GM18499 (cell line): ENCODE measurements around the gene S100A16.
"Not testable (repeated sequence)": the region's sequence is repeated elsewhere in the genome, so short reads cannot be mapped to it uniquely, and the experiment has no call there.

Experiments used
- ATAC-seq: cut with Tn5 transposase; IDR thresholded peaks from one replicate; pipeline ENCODE4 v1.9.1; 2021; ENCODE audit warnings: moderate number of reproducible peaks; ENCODE audit not compliant: insufficient read depth, unreplicated experiment

S100A16 gene

GRCh38 chr1:153612755-153613331 is at the start of gene S100A16:
Gene S100A16 (minus strand): TSS chr1:153613137. CDS start chr1:153608151, 4,986 bp downstream.
- ATAC-seq, result no peak

GRCh38 chr1:153662269-153662668 is 49.3 kb upstream of the S100A16 start:
- no peak for ATAC-seq

GRCh38 chr1:153661111-153661708 is 48.3 kb upstream of the S100A16 start:
- ATAC-seq, result no peak

- ATAC-seq, result no peak
These were observed 46.7 kb upstream of the S100A16 start for GRCh38 chr1:153659656-153660055.

GRCh38 chr1:153659175-153659534 is 46.2 kb upstream of the S100A16 start:
- ATAC-seq, result no peak

- ATAC-seq, result no peak
These were observed 45.6 kb upstream of the S100A16 start, which contains the start of gene SNAPIN for GRCh38 chr1:153658400-153659174. Gene SNAPIN (plus strand): TSS chr1:153658703. CDS start chr1:153658744, 41 bp downstream.

GRCh38 chr1:153655333-153655732 is 42.4 kb upstream of the S100A16 start:
- no peak for ATAC-seq

GRCh38 chr1:153652805-153653500 is 40.0 kb upstream of the S100A16 start:
- ATAC-seq, result no peak

- no peak for ATAC-seq
These were observed 38.8 kb upstream of the S100A16 start for GRCh38 chr1:153651771-153652170.

- no peak for ATAC-seq
These were observed 36.9 kb upstream of the S100A16 start for GRCh38 chr1:153649863-153650235.

- no peak for ATAC-seq
These were observed 36.4 kb upstream of the S100A16 start for GRCh38 chr1:153649137-153649862.

- ATAC-seq, result no peak
These were observed 35.2 kb upstream of the S100A16 start for GRCh38 chr1:153648000-153648643.

GRCh38 chr1:153647346-153647714 is 34.4 kb upstream of the S100A16 start:
- no peak for ATAC-seq

- no peak for ATAC-seq
These were observed 33.9 kb upstream of the S100A16 start for GRCh38 chr1:153646672-153647345.

- no peak for ATAC-seq
These were observed 30.9 kb upstream of the S100A16 start for GRCh38 chr1:153643816-153644215.

- no peak for ATAC-seq
These were observed 30.2 kb upstream of the S100A16 start for GRCh38 chr1:153643100-153643499.

GRCh38 chr1:153642161-153642560 is 29.2 kb upstream of the S100A16 start:
- no peak for ATAC-seq

- ATAC-seq, result no peak
These were observed 27.9 kb upstream of the S100A16 start for GRCh38 chr1:153640861-153641260.

- ATAC-seq, result not testable (repeated sequence)
These were observed 27.3 kb upstream of the S100A16 start for GRCh38 chr1:153640213-153640612.
